Fibroblast of lung (primary cell): ENCODE measurements around the gene HAS3. TPM values are rescaled to one million over a fixed set of nuclear protein-coding genes. Genes with fewer than 3 reads are reported as not detected.
"Not testable (repeated sequence)": the region's sequence is repeated elsewhere in the genome, so short reads cannot be mapped to it uniquely, and the experiment has no call there.

Experiments
- DNase-seq, 2 donors: peaks; one replicate each; pipeline versions ENCODE4 v3.0.0 to v3.0.0-alpha.2; 2010; ENCODE audit warnings: low read depth in 2 of 2
- H2AFZ ChIP-seq: 2 replicates; pipeline ENCODE4 v1.5.1; 2012; ENCODE audit warnings: low read length, control low read depth, inconsistent platforms
- H3K27ac ChIP-seq: 2 replicates; pipeline ENCODE4 v1.5.1; 2011; ENCODE audit warnings: low read length, control low read depth; ENCODE audit not compliant: insufficient read depth
- H3K27me3 ChIP-seq: 2 replicates; pipeline ENCODE4 v1.5.1; 2011; ENCODE audit warnings: mild to moderate bottlenecking, low read length; ENCODE audit not compliant: control insufficient read depth, insufficient read depth
- H3K36me3 ChIP-seq: 2 replicates; pipeline ENCODE4 v1.5.1; 2011; ENCODE audit warnings: low read length; ENCODE audit not compliant: control insufficient read depth, insufficient read depth
- H3K4me1 ChIP-seq: 2 replicates; pipeline ENCODE4 v1.5.1; 2011; ENCODE audit warnings: low read length; ENCODE audit not compliant: control insufficient read depth, insufficient read depth; ENCODE audit errors: extremely low read depth
- H3K4me2 ChIP-seq: 2 replicates; pipeline ENCODE4 v1.5.1; 2011; ENCODE audit warnings: low read length, control low read depth; ENCODE audit not compliant: insufficient read depth; ENCODE audit errors: extremely low read depth
- H3K4me3 ChIP-seq, 4 experiments: fragments of 200-600 bp in 1 of 4; sonication (generic) in 1 of 4; replicated peaks in 1 of 4; 2 replicates each; pipeline ENCODE4 v1.5.1; 2011 to 2016; ENCODE audit warnings: low read length in 4 of 4, low read depth in 3 of 4, mild to moderate bottlenecking in 3 of 4, control low read depth in 2 of 4, inconsistent platforms in 1 of 4, mixed read lengths in 1 of 4; ENCODE audit not compliant: insufficient read depth in 1 of 4; ENCODE audit errors: control extremely low read depth in 1 of 4
- H3K79me2 ChIP-seq: 2 replicates; pipeline ENCODE4 v1.5.1; 2012; ENCODE audit warnings: mild to moderate bottlenecking, low read length, inconsistent platforms; ENCODE audit not compliant: control insufficient read depth, insufficient read depth
- H3K9ac ChIP-seq: 2 replicates; pipeline ENCODE4 v1.5.1; 2011; ENCODE audit warnings: mild to moderate bottlenecking, low read length, control low read depth; ENCODE audit not compliant: insufficient read depth
- H3K9me3 ChIP-seq: 2 replicates; pipeline ENCODE4 v1.5.1; 2012; ENCODE audit warnings: low read depth, low read length; ENCODE audit not compliant: control insufficient read depth, insufficient read depth
- H4K20me1 ChIP-seq: 2 replicates; pipeline ENCODE4 v1.5.1; 2011; ENCODE audit warnings: low read length; ENCODE audit not compliant: control insufficient read depth, insufficient read depth; ENCODE audit errors: extremely low read depth
- EZH2 ChIP-seq: IDR thresholded peaks from 2 replicates; pipeline ENCODE4 v1.5.1; 2012; ENCODE audit warnings: low read length, control low read depth, mild to moderate bottlenecking; ENCODE audit errors: missing control alignments
- polyA plus RNA-seq, 2 donors: library from polyadenylated mRNA; depleted of rRNA in 1 of 2; stranded (reverse) in 1 of 2; unstranded in 1 of 2; fragments of >200 nt; gene quantifications; 2 replicates each; pipeline ENCODE4 v1.2.1, GENCODE V29; 2011 to 2012; ENCODE audit warnings: missing spikeins in 1 of 2
- total RNA-seq: library from RNA; depleted of rRNA; stranded (reverse); fragments of >200 nt; gene quantifications from 2 replicates; pipeline ENCODE4 v1.2.1, GENCODE V29; 2014
- TF ChIP-seq, protein P1 (sequence below), 2 donors: IDR thresholded peaks in 1 of 2; conservative IDR thresholded peaks in 1 of 2; 1 replicate in 1 of 2; 2 replicates in 1 of 2; pipeline ENCODE4 v1.5.1; 2011 to 2012; ENCODE audit warnings: low read length in 2 of 2, control low read depth in 1 of 2, inconsistent platforms in 1 of 2, low read depth in 1 of 2, mild to moderate bottlenecking in 1 of 2

Gene HAS3
- total and polyA plus RNA-seq, 2 donors (not counting 1 experiment from before 2014, with no cell fraction given), result 0.27 to 0.33 TPM

- H3K9me3 ChIP-seq, result no peaks in the 10 kb centered on the region
- H3K4me1 ChIP-seq, result peaks cover 2% of the 10 kb centered on the region
- peak within 1 kb of the TSS; percentile 11 for H2AFZ ChIP-seq
- H3K9ac ChIP-seq, result peak within 1 kb of the TSS; percentile 90
- no peaks in the 10 kb centered on the region for H4K20me1 ChIP-seq
- DNase-seq, result peak; percentile 79 to 81
- peak within 1 kb of the TSS; percentile 84 for H3K4me2 ChIP-seq
- H3K27me3 ChIP-seq, result no peaks in the 10 kb centered on the region
- peak within 1 kb of the TSS; percentile 82 for H3K27ac ChIP-seq
- peaks cover 84% of the 10 kb centered on the region for H3K79me2 ChIP-seq
- TF ChIP-seq, protein P1, sequence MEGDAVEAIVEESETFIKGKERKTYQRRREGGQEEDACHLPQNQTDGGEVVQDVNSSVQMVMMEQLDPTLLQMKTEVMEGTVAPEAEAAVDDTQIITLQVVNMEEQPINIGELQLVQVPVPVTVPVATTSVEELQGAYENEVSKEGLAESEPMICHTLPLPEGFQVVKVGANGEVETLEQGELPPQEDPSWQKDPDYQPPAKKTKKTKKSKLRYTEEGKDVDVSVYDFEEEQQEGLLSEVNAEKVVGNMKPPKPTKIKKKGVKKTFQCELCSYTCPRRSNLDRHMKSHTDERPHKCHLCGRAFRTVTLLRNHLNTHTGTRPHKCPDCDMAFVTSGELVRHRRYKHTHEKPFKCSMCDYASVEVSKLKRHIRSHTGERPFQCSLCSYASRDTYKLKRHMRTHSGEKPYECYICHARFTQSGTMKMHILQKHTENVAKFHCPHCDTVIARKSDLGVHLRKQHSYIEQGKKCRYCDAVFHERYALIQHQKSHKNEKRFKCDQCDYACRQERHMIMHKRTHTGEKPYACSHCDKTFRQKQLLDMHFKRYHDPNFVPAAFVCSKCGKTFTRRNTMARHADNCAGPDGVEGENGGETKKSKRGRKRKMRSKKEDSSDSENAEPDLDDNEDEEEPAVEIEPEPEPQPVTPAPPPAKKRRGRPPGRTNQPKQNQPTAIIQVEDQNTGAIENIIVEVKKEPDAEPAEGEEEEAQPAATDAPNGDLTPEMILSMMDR (conservative IDR thresholded peaks at IDR 0.05 in 1 of 2, IDR thresholded peaks at IDR 0.05 in 1 of 2; ENCODE audit: low read depth in 1 of 2, low read length in 2 of 2), result no peak
- TF ChIP-seq EZH2, result no peak
- peaks cover 5% of the 10 kb centered on the region for H3K36me3 ChIP-seq
- peak within 1 kb of the TSS; percentile 84 to 99 (median 94) for H3K4me3 ChIP-seq
These were observed 27.2 kb downstream of the HAS3 start, which contains the start of the genes CHTF8 and UTP4 for GRCh38 chr16:69132424-69133252. Gene CHTF8 (minus strand): TSS chr16:69132588. CDS start chr16:69121458, 11,130 bp downstream. Gene UTP4 (plus strand): TSS chr16:69132649. CDS start chr16:69133460, 811 bp downstream.

DNA sequence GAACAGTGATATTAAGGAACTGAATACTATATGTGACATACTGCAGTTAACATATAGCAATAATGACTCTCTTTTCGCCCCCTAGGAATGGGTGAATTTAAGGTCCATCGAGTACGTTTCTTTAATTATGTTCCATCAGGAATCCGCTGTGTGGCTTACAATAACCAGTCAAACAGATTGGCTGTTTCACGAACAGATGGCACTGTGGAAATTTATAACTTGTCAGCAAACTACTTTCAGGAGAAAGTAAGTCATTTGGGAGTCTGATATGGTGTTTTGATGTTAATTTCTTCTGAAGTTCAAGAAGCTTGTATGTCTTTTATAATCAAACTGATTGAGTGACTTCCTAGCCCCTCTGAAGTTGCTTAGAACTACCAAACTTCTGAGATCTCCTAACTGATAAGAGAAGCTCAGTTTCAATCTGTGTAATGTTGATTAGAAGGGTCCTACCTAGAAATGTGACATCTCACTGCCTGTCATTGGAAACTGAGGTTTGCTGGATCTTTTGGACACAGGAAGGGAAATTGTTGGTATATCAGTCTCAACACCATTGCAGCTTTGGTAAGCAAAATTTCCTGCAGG is 28.0 kb downstream of the HAS3 start:
- Histone ChIP-seq H3K79me2 (peaks cover 77% of the 10 kb centered on the region), H3K9me3 (no peaks in the 10 kb centered on the region), H3K4me2 (peak overlapping the region; percentile 84), H3K4me3 (peak overlapping the region; percentile 84 to 99 (median 93)), H3K27me3 (no peaks in the 10 kb centered on the region), H3K27ac (peak overlapping the region; percentile 82), H3K4me1 (peaks cover 2% of the 10 kb centered on the region), H3K36me3 (peaks cover 9% of the 10 kb centered on the region), H2AFZ (no peak overlapping the region), H3K9ac (peak overlapping the region; percentile 90), H4K20me1 (no peaks in the 10 kb centered on the region)
- TF ChIP-seq, protein P1 (conservative IDR thresholded peaks at IDR 0.05 in 1 of 2, IDR thresholded peaks at IDR 0.05 in 1 of 2; ENCODE audit: low read depth in 1 of 2, low read length in 2 of 2), result no peak
- TF ChIP-seq EZH2, result no peak
- DNase-seq, result no peak

GRCh38 chr16:69138608-69139007 is 33.2 kb downstream of the HAS3 start:
- Histone ChIP-seq H3K9ac (no peak overlapping the region), H3K27ac (no peak overlapping the region), H3K79me2 (peaks cover 33% of the 10 kb centered on the region), H3K9me3 (no peaks in the 10 kb centered on the region), H3K27me3 (no peaks in the 10 kb centered on the region), H2AFZ (no peak overlapping the region), H3K4me2 (no peak overlapping the region), H4K20me1 (no peaks in the 10 kb centered on the region), H3K36me3 (peaks cover 21% of the 10 kb centered on the region), H3K4me3 (no peak overlapping the region), H3K4me1 (peaks cover 2% of the 10 kb centered on the region)
- no peak for TF ChIP-seq EZH2
- TF ChIP-seq, protein P1 (conservative IDR thresholded peaks at IDR 0.05 in 1 of 2, IDR thresholded peaks at IDR 0.05 in 1 of 2; ENCODE audit: low read depth in 1 of 2, low read length in 2 of 2), result no peak
- DNase-seq, result no peak

- H3K4me1 ChIP-seq, H4K20me1 ChIP-seq, H3K27me3 ChIP-seq, H3K9ac ChIP-seq, DNase-seq, H2AFZ ChIP-seq, H3K9me3 ChIP-seq, H3K27ac ChIP-seq, H3K4me2 ChIP-seq, H3K4me3 ChIP-seq: not testable (repeated sequence)
- Histone ChIP-seq H3K36me3 (peaks cover 21% of the 10 kb centered on the region), H3K79me2 (peaks cover 24% of the 10 kb centered on the region)
These were observed 34.0 kb downstream of the HAS3 start for GRCh38 chr16:69139464-69139863.
